Activated CD4-positive, alpha-beta T cell treated with anti-CD3 and anti-CD28 coated beads for 48 hours (primary cell): ENCODE measurements around the gene CTSW.

Experiments used
- DNase-seq: peaks from one replicate; pipeline ENCODE4 v3.0.0-alpha.2; 2020

Gene CTSW

DNA sequence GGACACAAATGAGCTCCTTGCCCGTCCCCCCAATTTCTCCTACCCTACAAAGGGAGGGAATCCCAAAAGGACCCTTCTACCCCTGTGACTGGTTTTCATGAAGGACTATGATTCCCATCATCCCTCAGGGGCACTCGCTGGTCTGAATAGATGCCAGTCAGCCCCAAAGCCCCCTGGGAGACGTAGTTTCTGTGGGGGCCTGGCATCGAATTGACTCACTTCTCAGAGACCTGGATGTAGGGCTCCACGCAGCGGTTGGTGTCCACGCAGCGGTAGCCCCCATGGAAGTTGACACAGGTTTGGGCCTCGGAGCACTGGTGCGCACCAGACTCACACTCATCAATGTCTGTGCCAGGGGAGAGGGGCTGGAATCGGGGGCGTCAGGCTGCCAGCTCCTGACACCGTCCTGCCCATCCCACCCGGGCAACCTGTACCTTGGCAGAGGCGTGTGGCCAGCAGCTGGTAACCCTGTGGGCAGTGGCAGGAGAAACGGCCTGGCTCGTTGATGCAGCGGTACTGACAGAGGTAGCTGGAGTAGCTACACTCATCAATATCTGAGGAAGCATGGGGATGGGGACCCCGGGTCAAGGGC, 11.5 kb upstream of the CTSW start:
- no peak for DNase-seq

DNA sequence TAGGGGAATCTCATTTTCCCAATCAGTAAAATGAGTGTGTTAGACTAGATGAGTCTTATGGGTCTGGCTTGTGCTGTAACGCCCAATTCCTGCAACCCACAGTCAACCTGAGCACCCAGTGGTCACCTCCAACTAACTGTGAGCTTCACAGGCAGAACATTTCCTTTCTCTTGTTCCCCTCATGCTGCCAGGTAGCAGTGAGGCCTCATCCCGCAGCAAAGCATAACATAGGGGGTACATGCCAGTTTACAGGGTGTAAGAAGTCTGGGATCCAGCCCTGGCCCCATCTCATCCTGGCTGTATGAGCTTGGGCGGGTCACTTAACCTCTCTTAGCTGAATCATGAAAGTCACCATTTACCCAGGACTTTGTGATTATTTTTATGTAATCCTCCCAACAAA, 10.7 kb upstream of the CTSW start:
- no peak for DNase-seq

DNA sequence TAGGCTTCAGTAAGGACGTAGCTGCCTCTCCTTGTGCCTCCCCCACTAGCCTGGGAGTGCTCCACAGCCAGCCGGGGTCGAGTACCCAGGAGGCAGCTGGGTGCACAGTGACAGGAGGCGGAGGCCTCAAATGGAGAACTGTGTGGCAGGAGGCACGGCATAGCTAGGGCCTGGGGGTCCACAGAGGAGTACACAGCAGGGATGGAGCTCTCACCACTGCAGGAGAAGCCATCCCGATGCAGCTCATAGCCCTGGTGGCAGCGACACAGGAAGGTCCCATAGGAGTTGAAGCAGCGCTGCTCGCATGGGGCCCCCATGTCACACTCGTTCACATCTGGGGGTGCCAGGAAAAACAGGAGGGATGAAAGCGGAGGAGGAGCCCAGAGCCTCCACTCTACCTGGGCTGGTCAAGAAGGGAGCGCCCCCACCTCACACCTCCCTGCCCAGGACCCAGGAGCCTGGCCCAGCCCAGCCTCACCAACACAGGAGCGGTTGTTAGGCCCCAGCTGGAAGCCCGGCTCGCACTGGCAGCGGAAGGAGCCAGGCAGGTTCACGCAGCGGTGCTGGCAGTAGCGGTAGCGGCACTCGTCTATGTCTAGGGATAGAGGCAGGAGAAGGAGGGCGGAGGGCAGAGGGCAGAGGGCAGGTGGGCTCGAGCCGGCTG, 9.9 kb upstream of the CTSW start:
- no peak for DNase-seq

DNA sequence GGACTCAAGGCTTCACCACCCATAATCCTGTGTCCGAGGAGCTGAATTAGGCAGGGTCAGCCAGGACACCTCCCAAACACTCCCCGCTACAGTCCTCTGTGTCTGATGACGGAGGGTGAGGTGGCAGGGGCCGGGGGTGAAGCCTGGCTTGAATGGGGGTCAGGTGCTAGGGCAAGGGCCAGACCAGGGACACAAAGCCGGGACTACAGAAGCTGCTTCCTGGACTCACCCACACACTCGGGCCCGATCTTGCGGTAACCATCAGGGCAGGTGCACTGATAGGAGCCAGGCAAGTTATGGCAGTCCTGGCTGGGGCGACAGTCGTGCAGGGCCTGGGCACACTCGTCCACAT, 9.4 kb upstream of the CTSW start:
- no peak for DNase-seq

DNA sequence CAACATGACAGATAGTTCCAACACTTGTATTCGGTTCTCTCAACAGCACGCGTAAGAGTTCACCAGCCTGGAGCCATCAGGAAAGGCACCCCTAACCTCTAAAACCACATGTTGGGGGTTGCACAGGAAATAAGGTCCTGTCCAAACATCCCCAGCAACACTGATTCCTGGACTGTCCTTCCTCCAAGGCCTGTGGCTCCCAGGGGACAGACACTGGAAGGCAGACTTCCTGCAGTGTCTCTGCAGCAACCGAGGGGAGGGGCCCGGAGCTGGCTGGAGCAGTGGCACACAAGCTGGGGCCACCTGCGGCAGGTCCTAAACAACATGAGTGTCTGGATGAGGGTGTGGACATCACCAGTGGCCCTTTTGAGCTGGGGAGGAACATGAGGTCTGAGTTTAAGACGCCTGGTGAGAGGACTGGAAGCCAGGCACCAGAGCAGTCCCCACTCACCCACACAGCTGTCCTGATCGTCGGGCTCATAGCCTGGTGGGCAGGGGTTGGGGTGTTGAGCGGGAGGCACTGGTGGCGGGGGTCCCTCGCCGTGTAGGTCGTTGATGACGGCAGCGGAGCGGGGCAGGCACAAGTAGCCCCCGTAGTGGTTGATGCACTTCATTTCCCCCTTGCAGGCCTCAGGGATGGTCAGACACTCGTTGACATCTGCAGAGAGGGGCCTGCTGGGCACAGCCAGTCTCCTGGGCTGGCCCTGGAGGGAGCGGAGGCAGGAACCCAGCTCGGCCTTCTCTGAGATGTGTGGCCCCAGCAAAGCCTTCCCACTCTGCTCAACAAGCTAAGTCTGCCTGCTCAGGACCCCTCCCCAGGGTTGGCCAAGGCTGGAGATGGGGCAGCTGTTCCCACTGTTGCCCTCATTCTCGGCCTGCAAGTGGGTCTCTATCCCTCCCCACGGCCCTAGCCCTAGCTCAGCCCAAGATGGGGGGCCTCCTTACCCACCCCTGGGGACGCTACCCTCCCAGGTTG, 8.6 kb upstream of the CTSW start:
- DNase-seq = no peak

DNA sequence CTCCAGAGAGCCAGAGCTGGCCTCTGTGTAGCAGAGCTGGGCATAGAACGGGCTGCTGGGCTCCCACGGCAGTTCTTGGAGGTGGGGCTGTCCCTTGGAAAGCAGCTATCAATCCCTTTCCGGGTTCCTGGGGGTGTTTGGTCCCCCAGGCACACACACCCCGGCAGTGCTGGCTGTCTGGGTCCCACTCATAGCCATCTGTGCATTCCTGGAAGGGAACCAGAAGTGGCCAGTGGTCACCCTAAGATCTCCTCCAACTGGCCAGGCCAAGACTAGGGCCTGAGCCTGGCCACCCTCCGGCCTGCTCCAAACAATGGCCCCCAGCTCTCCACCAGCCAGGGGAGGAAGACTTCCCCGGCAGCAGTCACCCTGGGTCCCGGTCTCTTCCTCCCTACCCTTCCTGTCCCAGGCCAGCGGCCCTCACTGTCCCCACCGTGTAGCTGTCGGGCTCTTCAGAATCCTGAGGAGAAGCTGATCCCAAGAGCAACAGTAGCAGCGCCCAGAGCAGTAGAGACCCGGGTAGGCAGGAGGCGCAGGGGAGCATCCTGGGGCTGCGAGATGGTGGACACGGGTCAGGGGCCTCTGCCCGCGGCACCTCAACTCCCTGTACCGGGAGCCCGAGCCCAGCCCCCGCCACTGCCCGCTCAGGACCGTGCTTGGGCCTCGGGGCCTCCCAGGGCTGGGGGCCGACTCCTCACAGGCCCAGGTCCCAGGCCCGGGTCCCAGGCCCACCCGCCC, 7.7 kb upstream of the CTSW start:
- DNase-seq = no peak

DNA sequence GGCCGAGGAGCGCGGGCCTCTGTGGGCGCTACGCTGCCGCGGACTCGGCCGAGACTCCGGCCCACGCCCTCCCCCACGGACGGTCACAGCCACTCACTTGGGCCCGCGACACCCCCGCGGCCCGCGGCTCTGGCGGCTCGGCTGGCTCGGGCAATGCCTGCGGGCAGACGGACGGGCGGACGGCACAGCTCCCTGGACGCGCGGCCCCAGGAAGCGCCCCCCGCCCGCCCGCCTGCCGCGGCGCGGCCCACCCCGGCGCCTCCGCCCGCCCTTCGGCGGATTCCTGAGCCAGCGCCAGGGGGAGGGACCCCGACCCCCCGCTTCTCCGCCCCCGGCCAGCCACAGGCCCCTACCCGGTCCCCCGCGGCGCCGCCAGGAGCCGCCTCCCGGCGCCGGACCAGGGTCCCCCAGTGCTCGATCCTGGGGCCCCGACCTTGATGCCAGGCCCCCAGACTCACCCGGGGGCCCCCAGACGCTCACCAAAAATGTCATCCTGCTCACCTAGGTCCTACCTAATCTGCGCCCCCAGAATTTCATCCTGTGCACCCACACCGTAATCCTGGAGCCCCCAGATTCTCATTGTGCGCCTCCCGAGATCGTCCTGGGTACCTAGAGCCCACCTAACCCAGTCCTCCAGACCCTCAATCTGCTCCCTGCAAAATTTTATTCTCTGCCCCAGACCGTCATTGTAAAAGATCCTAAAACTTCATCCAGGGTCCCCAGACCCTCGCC, 6.9 kb upstream of the CTSW start, which contains the start of gene EFEMP2:
Gene EFEMP2 (minus strand): TSS at position 215 of the 732 bp plus-strand sequence. CDS start 446 bp downstream, outside the sequence.
- DNase-seq = no peak

DNA sequence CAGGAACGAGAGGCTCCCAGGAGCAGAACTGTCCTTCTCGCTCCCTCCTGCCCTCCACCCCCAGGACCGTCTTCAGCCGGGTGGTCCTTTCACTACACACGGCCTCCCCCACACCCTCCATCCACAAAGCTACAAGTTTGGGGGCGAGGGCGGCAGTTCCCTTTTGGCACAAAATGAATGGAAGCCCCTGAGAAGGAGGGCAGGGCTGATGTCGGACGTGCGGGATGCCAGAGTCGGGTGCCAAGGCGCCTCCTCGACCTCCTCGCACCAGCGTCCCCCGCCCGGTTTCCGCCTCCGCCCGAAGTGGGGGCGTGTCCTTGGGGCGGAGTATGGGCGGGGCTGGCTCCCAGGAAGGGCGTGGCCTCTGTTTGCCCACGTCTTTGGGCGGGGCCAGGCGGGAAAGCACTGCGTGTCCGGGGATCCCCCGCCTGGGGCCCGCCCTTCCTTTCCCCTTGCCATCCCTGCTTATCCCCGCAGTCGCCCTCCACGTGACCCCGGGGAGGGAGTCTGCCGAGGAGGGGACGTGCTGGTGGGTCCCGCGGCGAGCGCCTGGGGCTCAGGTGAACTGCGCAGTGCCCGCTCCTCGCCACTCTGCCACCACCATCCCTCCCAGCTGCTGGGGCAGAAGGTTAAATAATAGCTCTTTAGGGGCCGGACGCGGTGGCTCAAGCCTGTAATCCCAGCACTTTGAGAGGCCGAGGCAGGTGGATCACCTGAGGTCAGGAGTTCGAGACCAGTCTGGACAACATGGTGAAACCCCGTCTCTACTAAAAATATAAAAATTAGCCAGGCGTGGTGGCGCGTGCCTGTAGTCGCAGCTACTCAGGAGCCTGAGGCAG, 6.1 kb upstream of the CTSW start:
- peak; percentile 97 for DNase-seq

DNA sequence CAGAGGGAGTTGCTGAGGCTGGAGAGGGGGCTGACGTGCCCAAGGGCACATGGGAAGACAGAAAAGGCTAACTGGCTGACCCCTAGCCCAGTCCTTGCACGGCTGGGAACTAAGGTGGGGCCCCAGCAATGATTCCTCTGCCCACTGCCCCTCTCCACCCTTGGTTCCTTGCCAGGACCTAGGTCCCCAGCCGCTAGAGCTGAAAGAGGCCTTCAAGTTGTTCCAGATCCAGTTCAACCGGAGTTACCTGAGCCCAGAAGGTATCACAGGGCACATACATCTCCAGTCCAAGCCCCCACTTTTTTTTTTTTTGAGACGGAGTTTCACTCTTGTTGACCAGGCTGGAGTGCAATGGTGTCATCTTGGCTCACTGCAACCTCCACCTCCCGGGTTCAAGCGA, 390 bp downstream of the CTSW start:
- DNase-seq = no peak

DNA sequence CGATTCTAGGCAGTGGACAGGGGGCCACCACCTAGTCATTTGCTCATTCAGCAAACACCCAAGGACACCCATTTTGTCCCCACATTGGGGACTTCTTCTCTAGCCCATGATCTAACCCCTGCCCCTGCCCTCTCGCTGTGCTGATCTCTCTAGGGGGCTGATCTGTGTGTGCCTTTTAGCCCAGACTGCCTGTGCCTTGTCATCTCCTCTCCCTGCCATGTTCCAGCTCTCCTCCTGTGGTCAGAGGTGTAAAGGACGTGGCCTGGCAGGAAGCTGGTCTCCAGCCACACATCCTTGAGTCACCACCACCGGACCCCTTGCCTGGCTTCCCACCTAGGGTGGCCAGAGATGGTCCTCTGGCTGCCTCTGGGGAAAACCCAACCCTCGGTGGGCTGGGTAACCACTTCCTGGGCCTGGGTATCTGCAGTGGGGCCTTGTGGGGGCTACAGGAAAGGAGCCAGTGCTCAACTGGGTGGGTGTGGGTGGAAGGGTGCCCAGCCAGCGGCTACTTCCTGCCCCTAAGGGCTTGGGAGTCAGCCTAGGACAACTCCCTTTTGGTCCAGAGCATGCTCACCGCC, 1.3 kb downstream of the CTSW start:
- no peak for DNase-seq

DNA sequence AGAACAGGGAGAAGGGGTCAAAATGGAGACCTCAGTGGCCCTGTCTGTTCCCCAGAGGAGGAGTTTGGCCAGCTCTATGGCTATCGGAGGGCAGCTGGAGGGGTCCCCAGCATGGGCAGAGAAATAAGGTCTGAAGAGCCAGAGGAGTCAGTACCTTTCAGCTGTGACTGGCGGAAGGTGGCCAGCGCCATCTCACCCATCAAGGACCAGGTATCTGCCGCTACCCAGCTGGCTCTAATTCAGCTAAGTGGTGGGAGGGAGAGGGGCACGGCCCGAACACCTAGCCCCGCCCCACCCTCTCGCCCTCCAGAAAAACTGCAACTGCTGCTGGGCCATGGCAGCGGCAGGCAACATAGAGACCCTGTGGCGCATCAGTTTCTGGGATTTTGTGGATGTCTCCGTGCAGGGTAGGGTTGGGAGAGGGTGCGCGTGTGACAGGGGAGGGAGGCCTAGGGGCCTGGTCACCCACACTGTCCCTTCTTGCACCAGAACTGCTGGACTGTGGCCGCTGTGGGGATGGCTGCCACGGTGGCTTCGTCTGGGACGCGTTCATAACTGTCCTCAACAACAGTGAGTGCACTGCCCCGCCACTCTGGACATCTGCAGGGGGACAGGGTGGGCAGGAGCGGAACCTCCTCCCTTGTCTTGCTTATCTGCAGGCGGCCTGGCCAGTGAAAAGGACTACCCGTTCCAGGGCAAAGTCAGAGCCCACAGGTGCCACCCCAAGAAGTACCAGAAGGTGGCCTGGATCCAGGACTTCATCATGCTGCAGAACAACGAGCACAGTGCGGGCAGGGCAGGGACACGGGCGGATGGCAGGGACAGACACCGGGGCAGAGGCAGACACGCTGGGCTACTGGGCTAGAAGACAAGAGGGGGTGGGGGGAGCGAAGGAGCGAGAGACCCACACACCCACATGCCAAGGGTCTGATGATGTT, 2.8 kb downstream of the CTSW start:
- no peak for DNase-seq

DNA sequence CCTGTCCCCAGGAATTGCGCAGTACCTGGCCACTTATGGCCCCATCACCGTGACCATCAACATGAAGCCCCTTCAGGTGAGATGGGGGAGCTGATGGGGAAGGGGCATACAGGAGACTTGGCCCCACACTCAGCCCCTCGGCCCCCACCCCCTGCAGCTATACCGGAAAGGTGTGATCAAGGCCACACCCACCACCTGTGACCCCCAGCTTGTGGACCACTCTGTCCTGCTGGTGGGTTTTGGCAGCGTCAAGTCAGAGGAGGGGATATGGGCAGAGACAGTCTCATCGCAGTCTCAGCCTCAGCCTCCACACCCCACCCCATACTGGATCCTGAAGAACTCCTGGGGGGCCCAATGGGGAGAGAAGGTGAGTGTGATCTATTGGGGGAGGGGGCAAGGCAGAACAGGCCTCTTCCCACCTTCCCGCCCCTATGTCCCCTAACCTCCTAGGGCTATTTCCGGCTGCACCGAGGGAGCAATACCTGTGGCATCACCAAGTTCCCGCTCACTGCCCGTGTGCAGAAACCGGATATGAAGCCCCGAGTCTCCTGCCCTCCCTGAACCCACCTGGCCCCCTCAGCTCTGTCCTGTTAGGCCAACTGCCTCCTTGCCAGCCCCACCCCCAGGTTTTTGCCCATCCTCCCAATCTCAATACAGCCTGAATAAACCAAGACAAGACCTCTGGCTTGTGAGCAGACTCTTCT, 3.6 kb downstream of the CTSW start:
- no peak for DNase-seq

DNA sequence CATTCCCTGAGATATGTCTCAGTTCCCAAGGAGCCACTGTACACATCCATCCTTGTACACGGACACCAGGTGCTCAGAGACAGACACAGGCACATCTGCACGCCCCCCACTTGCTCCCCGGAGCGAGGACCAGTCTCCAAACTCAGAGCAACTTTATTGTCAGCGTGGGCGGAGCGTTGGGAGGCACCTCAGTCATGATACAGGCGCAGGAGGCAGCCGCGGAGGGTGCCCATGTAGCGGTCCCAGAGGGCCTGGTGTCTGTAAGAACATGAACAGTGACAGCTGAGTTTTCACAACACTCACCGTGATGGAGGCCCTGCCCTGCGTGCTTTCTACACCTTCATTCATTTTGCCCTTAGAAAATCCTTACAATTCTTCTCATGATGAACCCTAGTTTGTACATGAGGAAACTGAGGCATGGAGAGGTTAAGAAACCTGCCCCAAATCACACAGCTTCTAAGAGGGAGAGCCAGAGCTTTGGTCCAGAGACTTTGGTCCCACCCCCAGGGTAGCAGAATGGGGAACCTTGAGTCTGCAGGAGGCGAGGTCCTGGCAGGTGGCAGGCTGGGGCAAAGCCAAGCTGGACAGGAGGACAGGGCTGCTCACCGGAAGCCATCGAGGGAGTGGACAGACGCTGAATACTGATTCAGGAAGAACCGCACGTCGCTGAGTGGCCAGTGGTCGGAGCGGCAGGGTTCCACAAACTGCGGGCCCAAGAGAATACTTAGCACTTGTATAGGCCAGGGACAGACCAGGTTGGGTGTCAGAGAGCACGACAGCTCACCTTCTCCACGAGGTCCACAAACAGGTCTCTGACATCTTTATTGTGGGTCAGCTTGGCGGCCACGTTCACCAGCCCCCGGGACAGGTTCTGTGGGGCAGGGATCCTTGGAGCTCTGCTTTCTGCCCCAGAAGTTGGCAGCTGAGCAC, 4.4 kb downstream of the CTSW start:
- DNase-seq = no peak

DNA sequence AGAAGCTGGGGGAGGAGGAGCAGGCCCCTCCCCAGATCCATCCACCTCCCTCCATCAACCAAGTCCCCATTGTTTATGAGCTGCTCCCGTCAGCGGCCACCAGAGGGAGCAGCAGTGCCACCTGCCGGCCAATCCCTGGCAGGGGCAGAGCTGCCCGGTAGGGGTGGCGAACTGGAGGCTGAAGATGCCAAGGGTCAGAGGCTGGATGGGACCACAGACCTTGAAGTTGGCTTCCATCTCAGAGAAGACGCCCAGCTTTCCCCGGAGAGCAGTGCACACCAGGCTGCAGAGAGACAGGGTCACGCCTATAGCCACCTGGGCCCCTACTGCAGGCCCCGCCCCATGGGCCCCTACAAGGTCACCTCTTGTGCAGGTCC, 5.1 kb downstream of the CTSW start:
- peak; percentile 87 for DNase-seq

DNA sequence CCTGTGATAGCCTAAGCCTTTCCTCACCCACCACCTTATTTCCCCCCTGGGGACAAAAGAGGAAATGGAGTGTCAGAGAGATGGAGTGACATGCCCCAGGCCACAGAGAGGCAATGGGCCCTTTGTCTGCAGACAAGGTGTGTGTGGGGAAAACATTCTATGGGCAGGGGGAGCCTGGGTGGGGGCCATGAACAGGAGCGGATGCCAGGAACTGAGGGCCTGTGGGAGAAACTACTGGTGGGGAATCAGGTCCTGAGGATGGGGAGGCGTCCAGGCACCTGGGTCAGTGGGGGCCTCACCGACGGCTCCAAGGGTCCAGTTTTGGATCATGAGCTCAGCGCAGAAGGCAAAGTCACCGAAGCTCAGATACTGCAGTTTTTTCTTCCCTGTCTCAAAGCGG, 5.6 kb downstream of the CTSW start:
- DNase-seq = no peak

DNA sequence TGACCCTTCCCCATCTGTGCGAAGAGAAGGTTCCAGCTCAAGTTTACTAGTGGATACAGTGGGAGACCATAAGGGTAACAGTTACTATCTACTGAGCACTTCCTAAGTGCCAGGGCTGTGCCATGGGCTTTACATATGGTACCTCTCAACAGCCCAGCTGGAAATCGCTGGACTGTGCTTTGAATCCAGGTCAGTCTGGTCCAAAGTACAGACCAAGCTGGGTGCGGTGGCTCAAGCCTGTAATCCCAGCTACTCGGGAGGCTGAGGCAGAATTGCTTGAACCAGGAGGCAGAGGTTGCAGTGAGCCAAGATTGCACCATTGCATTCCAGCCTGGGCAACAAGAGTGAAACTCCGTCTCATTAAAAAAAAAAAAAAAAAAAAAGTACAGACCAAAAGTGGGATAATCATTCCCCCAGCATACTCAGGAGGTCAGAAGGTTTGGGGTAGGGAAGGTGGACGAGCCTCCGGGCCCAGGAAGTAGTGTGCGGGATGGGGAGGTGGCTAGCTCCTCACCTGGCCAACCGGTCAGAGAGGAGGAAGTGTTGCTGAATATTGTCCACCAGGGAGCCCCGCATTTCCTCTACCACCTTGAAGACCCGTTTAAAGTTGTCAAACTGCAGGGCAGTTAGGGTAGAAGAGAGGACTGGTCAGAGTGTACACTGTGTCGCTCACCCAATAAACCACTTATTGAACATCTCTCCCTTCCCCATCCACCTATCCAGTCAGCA, 6.3 kb downstream of the CTSW start:
- no peak for DNase-seq
